NCI-H1436 (cell line): ENCODE results near the gene MCF2L.
"Not testable (repeated sequence)": the region's sequence is repeated elsewhere in the genome, so short reads cannot be mapped to it uniquely, and the experiment has no call there.

Experiments used
- DNase-seq: peaks from one replicate; lab custom pipeline; 2025; lab: John Stamatoyannopoulos, UW

MCF2L gene

GRCh38 chr13:113066142-113066455 lies 97.1 kb downstream of the MCF2L start:
- DNase-seq = no peak

- no peak for DNase-seq
These were observed 97.7 kb downstream of the MCF2L start for GRCh38 chr13:113066746-113067145.

DNA sequence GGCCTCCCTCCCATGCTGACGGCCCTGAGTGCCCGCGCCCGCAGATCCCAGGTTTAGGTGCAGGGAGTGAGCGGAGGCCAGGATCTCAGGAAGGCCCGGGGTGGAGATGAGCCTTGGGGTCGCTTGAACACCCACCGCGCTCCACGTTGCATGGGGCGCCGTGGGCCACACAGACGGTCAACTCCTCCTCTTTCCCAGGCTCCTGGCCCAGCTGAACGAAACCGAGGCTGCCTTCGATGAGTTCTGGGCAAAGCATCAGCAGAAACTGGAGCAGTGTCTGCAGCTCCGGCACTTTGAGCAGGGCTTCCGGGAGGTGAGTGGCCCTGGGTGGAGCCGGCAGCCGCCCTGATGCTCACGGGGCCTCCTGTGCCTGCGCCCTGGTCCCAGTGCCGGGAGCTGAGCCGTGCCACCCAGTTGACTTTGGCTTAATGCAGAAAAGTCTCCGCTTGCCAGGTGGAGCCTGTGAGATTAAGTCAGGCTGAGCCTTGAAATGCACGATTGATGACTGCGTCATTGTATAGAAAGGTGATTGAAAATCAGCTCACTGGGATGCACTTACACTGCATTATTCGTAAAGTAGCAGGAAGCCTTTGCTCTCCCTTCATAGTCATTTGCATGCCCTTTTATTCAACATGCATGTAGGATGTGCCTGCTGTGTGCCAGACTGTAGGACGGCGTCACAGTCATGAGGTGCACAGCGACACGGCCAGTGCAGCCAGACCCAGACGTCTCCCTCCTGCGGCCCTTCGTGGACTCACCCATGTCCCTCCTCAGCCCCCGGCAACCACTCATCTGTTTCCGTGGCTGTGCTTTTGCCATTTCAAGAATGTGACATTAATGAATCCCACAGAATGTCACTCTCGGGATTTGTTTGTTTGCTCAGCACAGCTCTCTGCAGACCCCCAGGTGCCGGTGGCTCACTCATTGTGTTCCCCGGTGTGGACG lies 101.1 kb downstream of the MCF2L start:
- no peak for DNase-seq

DNA sequence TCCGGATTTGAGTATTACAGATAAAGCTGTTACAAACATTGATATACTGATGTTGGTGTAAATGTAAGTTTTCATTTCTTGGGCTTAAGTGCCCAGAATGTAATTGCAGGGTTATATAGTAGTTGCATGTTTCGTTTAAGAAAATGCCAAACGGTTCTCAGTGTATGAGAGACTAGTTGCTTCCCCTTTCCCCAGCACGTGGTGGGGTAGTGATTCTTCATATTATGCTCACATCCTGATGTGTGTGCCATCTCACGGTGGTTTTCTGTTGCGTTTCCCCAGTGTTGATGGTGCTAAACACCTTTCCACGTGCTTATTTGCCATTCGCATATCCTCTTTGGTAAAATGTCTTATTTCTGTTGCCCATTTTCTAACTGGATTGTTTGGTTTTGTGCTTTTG lies 101.8 kb downstream of the MCF2L start:
- no peak for DNase-seq

GRCh38 chr13:113072376-113072775 lies 103.4 kb downstream of the MCF2L start:
- DNase-seq = no peak

DNA sequence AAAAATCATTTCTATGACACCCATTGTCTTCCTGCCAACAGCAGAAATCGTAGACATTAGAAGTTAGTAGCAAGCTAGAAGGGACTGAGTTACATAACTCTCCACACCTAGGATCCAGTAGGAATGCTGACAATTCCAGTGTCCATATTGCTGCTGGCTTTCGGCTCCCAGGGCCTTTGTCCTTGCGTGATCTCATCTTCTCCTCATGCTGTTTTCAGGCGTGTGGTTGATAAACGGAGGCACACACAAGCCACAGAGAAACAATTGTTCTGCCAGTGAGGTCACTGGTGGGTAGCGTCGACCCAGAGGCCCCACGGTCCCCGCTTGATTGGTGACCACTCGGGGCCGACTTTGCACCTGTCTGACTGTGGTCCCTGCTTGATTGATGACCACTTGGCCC lies 104.9 kb downstream of the MCF2L start:
- no peak for DNase-seq

- DNase-seq = no peak
These were observed 105.4 kb downstream of the MCF2L start for GRCh38 chr13:113074401-113074800.

DNA sequence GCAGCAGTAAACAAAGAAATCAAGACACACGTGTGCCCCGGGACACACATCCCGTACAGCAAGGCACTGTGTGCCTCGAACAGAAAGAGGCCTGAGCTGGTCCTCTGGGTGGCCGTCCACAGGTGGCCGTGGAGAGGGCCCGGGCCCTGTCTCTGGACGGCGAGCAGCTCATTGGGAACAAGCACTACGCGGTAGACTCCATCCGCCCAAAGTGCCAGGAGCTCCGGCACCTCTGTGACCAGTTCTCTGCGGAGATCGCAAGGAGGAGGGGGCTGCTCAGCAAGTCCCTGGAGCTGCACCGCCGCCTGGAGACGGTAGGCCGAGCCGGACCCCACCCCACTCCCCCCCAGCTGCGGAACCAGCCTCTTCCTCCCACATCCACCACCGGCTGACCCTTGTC lies 105.9 kb downstream of the MCF2L start:
- DNase-seq = no peak

DNA sequence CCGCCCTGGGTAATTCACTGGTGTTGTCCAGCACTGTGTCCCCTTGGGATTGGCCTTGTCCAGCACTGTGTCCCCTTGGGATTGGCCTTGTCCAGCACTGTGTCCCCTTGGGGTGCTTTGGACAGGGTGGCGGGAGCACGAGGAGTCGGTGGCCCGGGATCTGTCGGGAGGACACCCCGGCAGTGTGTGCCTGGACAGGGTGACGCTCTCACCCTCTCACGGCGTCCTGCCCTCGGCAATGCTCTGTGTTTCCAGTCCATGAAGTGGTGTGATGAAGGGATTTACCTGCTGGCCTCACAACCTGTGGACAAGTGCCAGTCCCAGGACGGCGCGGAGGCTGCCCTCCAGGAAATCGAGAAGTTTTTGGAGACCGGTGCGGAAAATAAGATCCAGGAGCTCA lies 106.7 kb downstream of the MCF2L start:
- DNase-seq = no peak

DNA sequence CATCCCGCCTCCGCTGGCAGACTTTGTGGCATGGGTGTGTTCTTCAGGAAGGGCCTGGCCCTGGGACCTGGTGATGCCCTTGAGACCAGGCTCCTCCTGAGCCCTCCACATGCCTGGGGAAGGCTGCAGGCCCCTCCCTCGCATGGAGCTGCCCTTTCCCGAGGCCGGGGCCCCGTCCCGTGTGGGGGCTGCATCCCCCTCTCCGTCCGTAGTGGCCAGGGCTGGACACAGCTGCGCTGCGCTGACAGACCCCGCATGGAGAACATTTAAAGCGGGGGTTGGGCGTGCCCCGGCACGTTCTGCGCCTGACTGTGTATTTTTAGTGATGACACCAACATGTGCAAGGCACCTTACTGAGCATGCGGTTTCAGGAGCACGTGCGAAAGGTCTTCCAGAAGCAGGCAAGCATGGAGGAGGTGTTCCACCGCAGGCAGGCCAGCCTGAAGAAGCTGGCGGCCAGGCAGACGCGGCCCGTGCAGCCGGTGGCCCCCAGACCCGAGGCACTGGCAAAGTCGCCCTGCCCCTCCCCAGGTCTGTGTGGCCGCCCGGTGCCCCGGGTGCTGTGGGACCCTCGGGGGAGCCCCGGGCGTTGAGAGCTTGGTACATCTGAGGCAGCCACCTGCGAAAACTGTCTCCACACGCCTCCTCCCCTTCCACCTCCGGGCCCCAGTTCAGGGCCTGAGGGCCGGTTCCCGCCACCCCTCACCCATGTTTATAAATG lies 107.8 kb downstream of the MCF2L start:
- no peak for DNase-seq

- no peak for DNase-seq
These were observed 108.5 kb downstream of the MCF2L start for GRCh38 chr13:113077566-113077952.

- DNase-seq = no peak
These were observed 109.2 kb downstream of the MCF2L start for GRCh38 chr13:113077953-113078901.

DNA sequence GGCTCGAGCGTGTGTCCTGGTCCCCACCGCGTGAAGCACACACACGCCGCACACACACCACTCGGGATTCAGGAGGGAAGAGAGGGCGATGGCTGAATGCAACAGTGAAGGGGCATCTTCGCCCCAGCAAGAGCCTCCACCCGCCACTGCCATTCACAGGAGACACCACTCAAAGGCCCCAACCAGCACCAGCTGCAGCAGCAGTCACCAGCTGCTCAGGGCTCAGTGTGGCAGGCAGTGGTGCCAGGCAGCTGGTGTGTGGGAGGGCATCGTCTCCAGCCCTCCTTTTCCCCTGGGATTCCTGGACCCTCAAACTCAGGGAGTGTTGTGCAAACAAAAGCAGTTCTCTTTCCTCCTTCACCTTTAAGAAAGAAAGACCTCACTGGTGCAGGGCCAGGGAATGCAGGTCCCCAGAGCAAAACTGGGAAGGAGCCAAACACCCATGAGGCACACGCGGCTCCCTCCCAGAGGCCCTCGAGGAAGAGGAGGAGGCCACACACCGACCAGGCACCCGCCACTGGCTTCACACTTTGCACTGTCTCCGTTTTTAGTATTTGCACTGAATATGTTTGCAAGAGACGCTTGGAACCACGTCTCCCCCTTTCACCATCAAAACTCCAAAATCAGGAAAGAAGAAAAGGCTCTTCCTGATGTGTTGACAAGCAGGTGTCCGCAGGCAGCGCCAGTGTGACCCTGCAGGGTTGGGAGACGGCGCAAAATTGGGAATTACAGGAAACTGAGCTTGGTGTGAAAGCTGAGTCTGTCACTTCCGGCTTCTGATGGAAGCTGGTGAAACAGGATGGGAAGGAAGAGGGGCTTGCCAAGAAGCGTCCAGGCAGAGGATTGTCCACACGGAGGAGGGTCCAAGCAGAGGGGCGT lies 110.1 kb downstream of the MCF2L start:
- DNase-seq = peak; percentile 22

DNA sequence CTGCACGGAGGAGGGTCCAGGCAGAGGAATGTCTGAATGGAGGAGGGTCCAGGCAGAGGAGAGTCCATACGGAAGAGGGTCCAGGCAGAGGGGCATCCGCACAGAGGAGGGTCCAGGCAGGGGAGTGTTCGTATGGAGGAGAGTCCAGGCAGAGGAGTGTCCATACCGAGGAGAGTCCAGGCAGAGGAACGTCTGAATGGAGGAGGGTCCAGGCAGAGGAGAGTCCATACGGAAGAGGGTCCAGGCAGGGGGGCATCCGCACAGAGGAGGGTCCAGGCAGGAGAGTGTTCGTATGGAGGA lies 110.7 kb downstream of the MCF2L start:
- not testable (repeated sequence) for DNase-seq

GRCh38 chr13:113080361-113080831 lies 111.4 kb downstream of the MCF2L start:
- no peak for DNase-seq

- DNase-seq = no peak
These were observed 112.0 kb downstream of the MCF2L start for GRCh38 chr13:113080901-113081521.

GRCh38 chr13:113082198-113083021 lies 113.4 kb downstream of the MCF2L start:
- no peak for DNase-seq

- no peak for DNase-seq
These were observed 114.0 kb downstream of the MCF2L start for GRCh38 chr13:113083022-113083373.

- DNase-seq = peak; percentile 89
These were observed 114.5 kb downstream of the MCF2L start for GRCh38 chr13:113083402-113084061.
